GM12878 (cell line): Measurements from ENCODE around the gene BSPRY. TPM values are rescaled to one million over a fixed set of nuclear protein-coding genes. Genes with fewer than 3 reads are reported as not detected.

Source experiments
- ATAC-seq: fragments of 200-7000 bp; cut with Tn5 transposase; 3 replicates; pipeline ENCODE4 v1.9.1; 2020; ENCODE audit warnings: mild to moderate bottlenecking, moderate library complexity
- BruUV-seq: library from RNA; stranded (reverse); fragments of 400-500 nt; replicated peaks from 2 replicates; lab custom pipeline; 2021; lab: Mats Ljungman, UMichigan
- CTCF ChIA-PET: fragments of 300-600 bp; sonication (Branson Sonifier 250); formaldehyde crosslinking; extraction: SDS; loops from one replicate; lab custom pipeline; 2021; ENCODE audit warnings: inconsistent platforms; lab: Yijun Ruan, JAX
- POLR2A ChIA-PET: fragments of 350-600 bp; formaldehyde crosslinking; extraction: SDS; loops from one replicate; lab custom pipeline; 2021; ENCODE audit warnings: inconsistent platforms; lab: Charles Lee
- RAD21 ChIA-PET: fragments of 300-600 bp; sonication (Branson Sonifier 250); formaldehyde crosslinking; loops from one replicate; lab custom pipeline; 2023; ENCODE audit warnings: antibody characterized with exemption; ENCODE audit not compliant: unreplicated experiment; lab: Charles Lee
- SMC1A ChIA-PET: fragments of 300-600 bp; sonication (Branson Sonifier 250); formaldehyde crosslinking; loops from one replicate; lab custom pipeline; 2023; ENCODE audit not compliant: unreplicated experiment, uncharacterized antibody; lab: Charles Lee
- DNase-seq: peaks from one replicate; pipeline ENCODE4 v3.0.0-alpha.2; 2011; ENCODE audit warnings: low read depth, low spot score
- FAIRE-seq: peaks from 3 replicates; lab custom pipeline; 2011; peaks lifted over from hg19 to GRCh38; lab: Jason Lieb, UNC
- H2AFZ ChIP-seq: 2 replicates; pipeline ENCODE4 v1.6.0; 2011; ENCODE audit warnings: low read depth, low read length, control low read depth; ENCODE audit not compliant: control insufficient read depth
- H3K27ac ChIP-seq: 2 replicates; pipeline ENCODE4 v1.5.1; 2011; ENCODE audit warnings: control low read depth; ENCODE audit not compliant: control insufficient read depth, insufficient read depth
- H3K27me3 ChIP-seq, 2 experiments: replicated peaks in 1 of 2; 2 replicates each; pipeline versions ENCODE4 v1.6.0 to v1.6.1; 2011; ENCODE audit warnings: low read length in 1 of 2; ENCODE audit not compliant: control insufficient read depth in 2 of 2, insufficient read depth in 2 of 2
- H3K36me3 ChIP-seq, 2 experiments: 2 replicates each; pipeline ENCODE4 v1.5.1; 2011; ENCODE audit warnings: low read length in 1 of 2; ENCODE audit not compliant: control insufficient read depth in 2 of 2, insufficient read depth in 2 of 2
- H3K4me1 ChIP-seq: 2 replicates; pipeline ENCODE4 v1.6.1; 2011; ENCODE audit warnings: mild to moderate bottlenecking, low read length, moderate library complexity, mixed read lengths; ENCODE audit not compliant: control insufficient read depth, insufficient read depth
- H3K4me2 ChIP-seq: 2 replicates; pipeline ENCODE4 v1.6.0; 2011; ENCODE audit warnings: control low read depth; ENCODE audit not compliant: control insufficient read depth, insufficient read depth
- H3K4me3 ChIP-seq: fragments of 200-600 bp; sonication (generic); 2 replicates; pipeline ENCODE4 v1.5.1; 2016
- H3K79me2 ChIP-seq: 2 replicates; pipeline ENCODE4 v1.6.0; 2011; ENCODE audit warnings: low read length; ENCODE audit not compliant: control insufficient read depth, insufficient read depth
- H3K9ac ChIP-seq: 2 replicates; pipeline ENCODE4 v1.8.0; 2011; ENCODE audit warnings: low read length, control low read depth, mixed read lengths; ENCODE audit not compliant: control insufficient read depth, insufficient read depth
- H3K9me3 ChIP-seq: replicated peaks from 3 replicates; pipeline ENCODE4 v1.5.1; 2011; ENCODE audit warnings: mild to moderate bottlenecking, low read length; ENCODE audit not compliant: control insufficient read depth, insufficient read depth
- H4K20me1 ChIP-seq: 2 replicates; pipeline ENCODE4 v1.6.0; 2011; ENCODE audit not compliant: control insufficient read depth, insufficient read depth
- ATF7 ChIP-seq: fragments of 450-650 bp; IDR thresholded peaks from 2 replicates; pipeline ENCODE4 v1.6.1; 2016; ENCODE audit warnings: low read depth, mild to moderate bottlenecking
- DPF2 ChIP-seq: fragments of 450-650 bp; IDR thresholded peaks from 2 replicates; pipeline ENCODE4 v1.6.1; 2017; ENCODE audit warnings: mild to moderate bottlenecking
- GABPA ChIP-seq: IDR thresholded peaks from 2 replicates; pipeline ENCODE4 v1.6.1; 2014; ENCODE audit warnings: antibody characterized with exemption, low read depth, mild to moderate bottlenecking, inconsistent platforms
- GATAD2B ChIP-seq: fragments of 450-650 bp; conservative IDR thresholded peaks from 2 replicates; pipeline ENCODE4 v1.6.1; 2017; ENCODE audit warnings: low read depth, mild to moderate bottlenecking, moderate library complexity
- KAT2A ChIP-seq: conservative IDR thresholded peaks from 2 replicates; pipeline ENCODE4 v1.6.1; 2011; ENCODE audit warnings: low read depth, low read length; ENCODE audit not compliant: control insufficient read depth
- MAX ChIP-seq: IDR thresholded peaks from 2 replicates; pipeline ENCODE4 v1.6.1; 2012; ENCODE audit warnings: low read depth, low read length, improper control_type of control experiment
- RCOR1 ChIP-seq: conservative IDR thresholded peaks from 2 replicates; pipeline ENCODE4 v1.6.1; 2012; ENCODE audit warnings: low read depth, low read length, improper control_type of control experiment
- REST ChIP-seq: IDR thresholded peaks from 2 replicates; pipeline ENCODE4 v1.6.1; 2012; ENCODE audit warnings: mild to moderate bottlenecking, low read depth, low read length
- RFX5 ChIP-seq: IDR thresholded peaks from 2 replicates; pipeline ENCODE4 v1.6.1; 2011; ENCODE audit warnings: low read depth, low read length, improper control_type of control experiment
- SMARCA5 ChIP-seq: fragments of 450-650 bp; IDR thresholded peaks from 2 replicates; pipeline ENCODE4 v1.6.1; 2017; ENCODE audit warnings: mild to moderate bottlenecking
- SREBF2 ChIP-seq: IDR thresholded peaks from 2 replicates; pipeline ENCODE4 v1.6.1; 2012; ENCODE audit warnings: mild to moderate bottlenecking, low read length
- TARDBP ChIP-seq: IDR thresholded peaks from 2 replicates; pipeline ENCODE4 v1.6.1; 2016; ENCODE audit warnings: borderline replicate concordance
- TCF12 ChIP-seq: IDR thresholded peaks from 2 replicates; pipeline ENCODE4 v1.6.1; 2011; ENCODE audit warnings: low read depth, mild to moderate bottlenecking, low read length
- YBX1 ChIP-seq: fragments of 450-650 bp; IDR thresholded peaks from 2 replicates; pipeline ENCODE4 v1.6.1; 2016; ENCODE audit warnings: antibody characterized with exemption
- ZBED1 ChIP-seq: IDR thresholded peaks from 2 replicates; pipeline ENCODE4 v1.6.1; 2016; ENCODE audit warnings: borderline replicate concordance
- ZNF622 ChIP-seq: fragments of 450-650 bp; IDR thresholded peaks from 2 replicates; pipeline ENCODE4 v1.6.1; 2017; ENCODE audit warnings: mild to moderate bottlenecking, inconsistent platforms
- WGBS: methylation state at CpG from one replicate; pipeline ENCODE4 v1.1.6; 2016; ENCODE audit warnings: low lambda C conversion rate; ENCODE audit not compliant: insufficient replicate concordance, insufficient coverage; ENCODE audit errors: missing lambda C conversion rate; 5-methylcytosine and 5-hydroxymethylcytosine counted together
- in situ Hi-C: fragments of 300-500 bp; cut with MboI; formaldehyde crosslinking; loops from 9 replicates; pipeline ENCODE4 v1.14.3; 2018; ENCODE audit warnings: mixed read lengths
- intact Hi-C: fragments of 100-400 bp; cut with micrococcal nuclease; formaldehyde crosslinking; loops from one replicate; pipeline ENCODE4 v1.14.2; 2022; ENCODE audit not compliant: unreplicated experiment
- polyA plus RNA-seq, 11 experiments: library from polyadenylated mRNA; depleted of rRNA in 4 of 11; unstranded in 6 of 11; stranded (reverse) in 5 of 11; fragments of >200 nt; fragmentation: Nextera tagmentation in 4 of 11; fragmentation: Illumina TruSeq in 1 of 11; extraction: Ambion mirVana in 4 of 11; extraction: Trizol in 1 of 11; gene quantifications; 1 replicate in 1 of 11; 2 replicates in 10 of 11; pipeline versions ENCODE4 v1.2.1 to v1.2.3, GENCODE V29; 2011 to 2016; ENCODE audit warnings: inconsistent platforms in 2 of 11, missing spikeins in 2 of 11, low read depth in 1 of 11
- total RNA-seq, 4 experiments: library from RNA; depleted of rRNA in 3 of 4; stranded (reverse); fragments of >200 nt in 3 of 4; fragmentation: Illumina TruSeq in 1 of 4; extraction: Trizol in 1 of 4; gene quantifications; 2 replicates each; pipeline versions ENCODE4 v1.2.1 to v1.2.3, GENCODE V29; 2013 to 2021
- TF ChIP-seq, protein P1 (sequence below): IDR thresholded peaks from 2 replicates; pipeline ENCODE4 v1.6.1; 2012; ENCODE audit warnings: low read depth, low read length, improper control_type of control experiment
- TF ChIP-seq, protein P2 (sequence below): fragments of 450-650 bp; IDR thresholded peaks from 2 replicates; pipeline ENCODE4 v1.6.1; 2017; ENCODE audit warnings: low read depth, mild to moderate bottlenecking, moderate library complexity

Gene BSPRY
- total and polyA plus RNA-seq, 10 of the 15 experiments (the other 5 are each of a cell fraction or from before 2014, with no cell fraction given), result 0.45 to 6.3 (median 4.1) TPM

DNA sequence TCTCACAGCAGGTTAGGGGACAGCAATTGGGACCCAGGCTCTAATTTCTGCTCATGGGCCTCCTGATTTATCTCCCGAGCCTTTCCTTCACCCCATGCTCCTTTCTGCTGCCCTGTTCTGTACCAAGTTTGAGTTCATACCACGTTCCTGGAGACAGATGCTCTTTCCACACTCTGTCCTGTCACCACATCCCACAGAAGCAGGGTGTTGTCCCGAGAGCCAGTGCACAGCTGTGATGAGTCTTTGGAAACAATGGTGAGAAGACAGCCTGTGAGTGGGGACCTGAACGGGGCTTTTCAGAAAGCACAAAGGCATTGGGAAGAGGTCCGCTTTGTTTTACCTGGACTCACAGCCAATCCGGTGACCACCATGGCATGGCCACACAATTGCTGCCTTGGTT lies 26.7 kb upstream of the BSPRY start (continued):
- TF ChIP-seq, protein P1, sequence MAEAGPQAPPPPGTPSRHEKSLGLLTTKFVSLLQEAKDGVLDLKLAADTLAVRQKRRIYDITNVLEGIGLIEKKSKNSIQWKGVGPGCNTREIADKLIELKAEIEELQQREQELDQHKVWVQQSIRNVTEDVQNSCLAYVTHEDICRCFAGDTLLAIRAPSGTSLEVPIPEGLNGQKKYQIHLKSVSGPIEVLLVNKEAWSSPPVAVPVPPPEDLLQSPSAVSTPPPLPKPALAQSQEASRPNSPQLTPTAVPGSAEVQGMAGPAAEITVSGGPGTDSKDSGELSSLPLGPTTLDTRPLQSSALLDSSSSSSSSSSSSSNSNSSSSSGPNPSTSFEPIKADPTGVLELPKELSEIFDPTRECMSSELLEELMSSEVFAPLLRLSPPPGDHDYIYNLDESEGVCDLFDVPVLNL, result no peak
- TF ChIP-seq SMARCA5, result no peak
- no peak for TF ChIP-seq ATF7
- TF ChIP-seq KAT2A, result no peak

- in situ Hi-C loops (no loop called here), intact Hi-C loops (no loop called here)
- H3K36me3 ChIP-seq, result no peaks in the 10 kb centered on the region
- SMC1A ChIA-PET, result no interaction called here
- DNase-seq, result no peak
- ATAC-seq, result no peak
- TF ChIP-seq RFX5 (no peak), ZBED1 (no peak), TARDBP (no peak), DPF2 (no peak), SREBF2 (no peak), YBX1 (no peak), RCOR1 (no peak), GATAD2B (no peak), GABPA (no peak), REST (no peak), TCF12 (no peak), ZNF622 (no peak), MAX (no peak)
- TF ChIP-seq, protein P2, sequence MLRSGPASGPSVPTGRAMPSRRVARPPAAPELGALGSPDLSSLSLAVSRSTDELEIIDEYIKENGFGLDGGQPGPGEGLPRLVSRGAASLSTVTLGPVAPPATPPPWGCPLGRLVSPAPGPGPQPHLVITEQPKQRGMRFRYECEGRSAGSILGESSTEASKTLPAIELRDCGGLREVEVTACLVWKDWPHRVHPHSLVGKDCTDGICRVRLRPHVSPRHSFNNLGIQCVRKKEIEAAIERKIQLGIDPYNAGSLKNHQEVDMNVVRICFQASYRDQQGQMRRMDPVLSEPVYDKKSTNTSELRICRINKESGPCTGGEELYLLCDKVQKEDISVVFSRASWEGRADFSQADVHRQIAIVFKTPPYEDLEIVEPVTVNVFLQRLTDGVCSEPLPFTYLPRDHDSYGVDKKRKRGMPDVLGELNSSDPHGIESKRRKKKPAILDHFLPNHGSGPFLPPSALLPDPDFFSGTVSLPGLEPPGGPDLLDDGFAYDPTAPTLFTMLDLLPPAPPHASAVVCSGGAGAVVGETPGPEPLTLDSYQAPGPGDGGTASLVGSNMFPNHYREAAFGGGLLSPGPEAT, result no peak
- H3K4me3 ChIP-seq, result no peak overlapping the region
- RAD21 ChIA-PET, result no interaction called here
- H3K9ac ChIP-seq, result no peak overlapping the region
- H4K20me1 ChIP-seq, result no peaks in the 10 kb centered on the region
- H3K27ac ChIP-seq, result no peak overlapping the region
- no peaks in the 10 kb centered on the region for H3K27me3 ChIP-seq
- no peak for FAIRE-seq
- H2AFZ ChIP-seq, result no peak overlapping the region
- 0 out of 2 replicates have a peak, but pooled peaks cover 2% of the 10 kb centered on the region for H3K4me1 ChIP-seq
- H3K79me2 ChIP-seq, result no peaks in the 10 kb centered on the region
- CTCF ChIA-PET, result no interaction called here
- 43% methylated on average over 4 of the region's 4 CpGs for WGBS
- BruUV-seq, result no TSS peak
- no peaks in the 10 kb centered on the region for H3K9me3 ChIP-seq
- H3K4me2 ChIP-seq, result no peak overlapping the region
- POLR2A ChIA-PET, result no interaction called here
These were observed 23.1 kb upstream of the BSPRY start for GRCh38 chr9:113326230-113326629.
